ENCODE results near the gene UNC119. TPM values are rescaled to one million over a fixed set of nuclear protein-coding genes. Genes with fewer than 3 reads are reported as not detected.

UNC119 gene
- total and polyA plus RNA-seq, 2 of the 13 experiments (the other 11 are each of a cell fraction or from before 2014, with no cell fraction given) = 10.4 to 63.1 TPM

GRCh38 chr17:28576758-28577465 lies 24.5 kb upstream of the UNC119 start, which contains the start of gene ALDOC (continued):
- TF ChIP-seq ZNF609 (CRISPR knock-in tag; IDR thresholded peaks at IDR 0.05; ENCODE audit: borderline replicate concordance) (no peak), TBX2 (CRISPR knock-in tag; IDR thresholded peaks at IDR 0.05; ENCODE audit: borderline replicate concordance) (peak; percentile 77), NFIC (IDR thresholded peaks at IDR 0.05; ENCODE audit: low read length) (no peak), ZNF121 (CRISPR knock-in tag; IDR thresholded peaks at IDR 0.05) (no peak), ZNF652 (CRISPR knock-in tag; IDR thresholded peaks at IDR 0.05; ENCODE audit: borderline replicate concordance, low read depth) (0 out of 2 replicates have a peak, but pooled peaks have one; percentile 33), TERF1 (CRISPR knock-in tag; IDR thresholded peaks at IDR 0.05) (no peak), ZNF414 (CRISPR knock-in tag; IDR thresholded peaks at IDR 0.05) (no peak), PTBP1 (IDR thresholded peaks at IDR 0.05; ENCODE audit: low read depth, low read length, poor library complexity, severe bottlenecking) (no peak), CCDC6 (CRISPR knock-in tag; IDR thresholded peaks at IDR 0.05) (no peak), ZNF33B (CRISPR knock-in tag; IDR thresholded peaks at IDR 0.05) (no peak), ZNF563 (CRISPR knock-in tag; IDR thresholded peaks at IDR 0.05) (no peak), CSRNP2 (CRISPR knock-in tag; conservative IDR thresholded peaks at IDR 0.05; ENCODE audit: low read depth) (no peak), ZNF256 (CRISPR knock-in tag; conservative IDR thresholded peaks at IDR 0.05) (0 out of 2 replicates have a peak, but pooled peaks have one; percentile 25), ZFYVE20 (CRISPR knock-in tag; IDR thresholded peaks at IDR 0.05; ENCODE audit: borderline replicate concordance, low read depth) (no peak), ZNF296 (CRISPR knock-in tag; conservative IDR thresholded peaks at IDR 0.05) (no peak), BRF2 (CRISPR knock-in tag; IDR thresholded peaks at IDR 0.05) (no peak), ZNF335 (CRISPR knock-in tag; IDR thresholded peaks at IDR 0.05) (0 out of 2 replicates have a peak, but pooled peaks have one; percentile 36), ZNF75D (CRISPR knock-in tag; IDR thresholded peaks at IDR 0.05; ENCODE audit: borderline replicate concordance) (no peak), SRSF4 (IDR thresholded peaks at IDR 0.05; ENCODE audit: low read depth, low read length, poor library complexity, severe bottlenecking) (no peak), GPN1 (CRISPR knock-in tag; IDR thresholded peaks at IDR 0.05; ENCODE audit: borderline replicate concordance) (no peak)
